GM18508 (cell line): ENCODE measurements around the gene STXBP2.

Source experiments
- ATAC-seq: cut with Tn5 transposase; IDR thresholded peaks from one replicate; pipeline ENCODE4 v1.9.1; 2021; ENCODE audit warnings: moderate number of reproducible peaks; ENCODE audit not compliant: insufficient read depth, unreplicated experiment

The STXBP2 gene

DNA sequence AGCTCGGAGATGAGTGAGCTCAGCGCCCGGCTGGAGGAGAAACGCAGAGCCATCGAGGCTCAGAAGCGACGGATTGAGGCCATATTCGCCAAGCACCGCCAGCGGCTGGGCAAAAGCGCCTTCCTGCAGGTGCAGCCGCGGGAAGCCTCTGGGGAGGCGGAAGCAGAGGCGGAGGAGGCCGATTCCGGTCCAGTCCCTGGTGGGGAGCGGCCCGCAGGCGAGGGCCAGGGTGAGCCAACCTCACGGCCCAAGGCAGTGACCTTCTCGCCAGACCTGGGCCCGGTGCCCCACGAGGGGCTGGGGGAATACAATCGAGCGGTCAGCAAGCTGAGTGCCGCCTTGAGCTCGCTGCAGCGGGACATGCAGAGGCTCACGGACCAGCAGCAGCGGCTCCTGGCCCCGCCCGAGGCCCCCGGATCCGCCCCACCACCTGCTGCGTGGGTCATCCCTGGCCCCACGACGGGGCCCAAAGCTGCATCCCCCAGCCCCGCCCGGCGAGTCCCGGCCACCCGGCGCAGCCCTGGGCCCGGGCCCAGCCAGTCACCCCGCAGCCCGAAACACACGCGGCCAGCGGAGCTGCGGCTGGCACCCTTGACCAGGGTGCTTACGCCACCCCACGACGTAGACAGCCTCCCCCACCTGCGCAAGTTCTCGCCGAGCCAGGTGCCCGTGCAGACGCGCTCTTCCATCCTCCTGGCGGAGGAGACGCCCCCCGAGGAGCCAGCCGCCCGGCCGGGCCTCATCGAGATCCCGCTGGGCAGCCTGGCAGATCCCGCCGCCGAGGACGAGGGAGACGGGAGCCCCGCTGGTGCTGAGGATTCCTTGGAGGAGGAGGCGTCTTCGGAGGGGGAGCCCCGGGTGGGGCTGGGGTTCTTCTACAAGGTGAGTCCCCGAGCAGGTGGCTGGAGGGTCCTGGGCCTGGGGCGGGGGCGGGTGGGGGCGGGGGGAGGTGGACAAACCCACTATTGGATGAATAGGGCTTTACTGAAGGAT, 24.3 kb upstream of the STXBP2 start:
- no peak for ATAC-seq

DNA sequence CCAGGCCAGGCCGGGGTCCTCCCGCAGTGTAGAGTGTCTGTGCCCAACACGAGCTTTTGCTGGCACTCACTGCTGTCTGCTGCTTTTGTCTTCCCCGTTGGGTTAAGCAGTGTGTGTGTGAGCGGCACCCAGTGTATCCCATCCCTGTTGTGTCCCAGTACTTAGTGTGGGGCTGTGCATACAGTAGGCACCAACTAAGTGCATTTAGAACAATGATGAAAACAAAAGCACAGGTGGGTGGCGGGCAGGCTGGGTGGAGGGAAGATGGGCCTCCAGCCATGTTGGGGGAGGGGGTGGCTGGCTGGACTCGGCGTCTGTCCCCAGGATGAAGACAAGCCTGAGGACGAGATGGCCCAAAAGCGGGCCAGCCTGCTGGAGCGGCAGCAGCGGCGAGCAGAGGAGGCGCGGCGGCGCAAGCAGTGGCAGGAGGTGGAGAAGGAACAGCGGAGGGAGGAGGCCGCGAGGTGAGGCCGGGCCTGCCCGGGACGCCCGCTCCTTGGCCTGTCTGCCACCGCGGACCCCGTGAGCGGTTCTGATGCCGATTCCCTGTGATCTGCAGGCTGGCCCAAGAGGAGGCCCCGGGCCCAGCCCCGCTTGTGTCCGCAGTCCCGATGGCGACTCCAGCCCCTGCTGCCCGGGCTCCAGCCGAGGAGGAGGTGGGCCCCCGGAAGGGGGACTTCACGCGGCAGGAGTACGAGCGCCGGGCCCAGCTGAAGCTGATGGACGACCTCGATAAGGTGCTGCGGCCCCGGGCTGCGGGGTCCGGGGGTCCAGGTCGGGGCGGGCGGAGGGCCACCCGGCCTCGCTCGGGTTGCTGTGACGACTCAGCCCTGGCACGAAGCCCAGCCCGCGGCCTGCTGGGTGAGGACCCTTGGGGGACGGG, 21.8 kb upstream of the STXBP2 start:
- ATAC-seq, result no peak

DNA sequence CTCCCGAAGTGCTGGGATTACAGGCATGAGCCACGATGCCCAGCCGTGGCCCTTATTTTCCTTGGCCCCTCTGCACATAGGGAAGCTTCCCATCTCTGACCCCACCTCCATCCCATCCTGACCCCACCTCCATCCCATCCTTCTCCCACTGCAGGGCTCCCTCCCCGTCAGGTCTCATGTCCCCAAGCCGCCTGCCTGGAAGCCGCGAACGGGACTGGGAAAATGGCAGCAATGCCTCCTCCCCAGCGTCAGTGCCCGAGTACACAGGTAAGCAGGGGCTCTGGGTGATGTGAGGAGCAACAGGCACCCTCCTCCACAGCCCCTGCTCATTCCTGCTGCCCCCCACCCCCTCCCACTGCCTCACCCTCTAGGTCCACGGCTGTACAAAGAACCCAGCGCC, 19.7 kb upstream of the STXBP2 start:
- ATAC-seq, result no peak

DNA sequence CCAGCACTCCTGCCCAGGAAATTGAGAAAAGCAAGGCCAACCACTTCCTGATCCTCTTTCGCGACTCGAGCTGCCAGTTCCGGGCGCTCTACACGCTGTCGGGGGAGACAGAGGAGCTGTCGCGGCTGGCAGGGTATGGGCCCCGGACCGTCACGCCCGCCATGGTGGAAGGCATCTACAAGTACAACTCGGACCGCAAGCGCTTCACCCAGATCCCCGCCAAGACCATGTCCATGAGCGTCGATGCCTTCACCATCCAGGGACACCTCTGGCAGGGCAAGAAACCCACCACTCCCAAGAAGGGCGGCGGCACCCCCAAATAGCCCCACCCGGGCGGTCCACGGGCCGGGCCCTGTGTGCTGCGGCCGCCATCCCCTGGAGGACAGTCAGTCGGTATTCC, 19.2 kb upstream of the STXBP2 start:
- ATAC-seq, result no peak

DNA sequence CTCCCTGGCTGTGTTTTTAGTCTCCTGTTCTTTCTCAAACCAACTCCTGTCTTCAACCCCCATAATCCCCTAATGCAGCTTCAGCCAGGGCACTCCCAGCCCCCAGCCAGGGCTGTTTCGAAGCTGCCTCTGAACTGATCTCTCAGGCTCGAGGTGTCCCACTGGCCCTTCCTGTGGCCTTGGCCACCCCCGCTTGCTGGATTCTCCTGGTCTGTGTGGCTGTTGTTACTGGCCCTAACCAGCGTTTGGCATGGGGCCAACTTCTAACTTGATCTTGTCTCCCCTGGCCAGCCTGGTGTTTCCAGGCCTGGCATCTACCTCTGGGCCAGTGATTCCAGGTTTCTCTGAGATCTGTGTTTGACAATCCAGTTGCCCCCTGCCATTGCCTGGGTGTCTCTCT, 18.6 kb upstream of the STXBP2 start:
- ATAC-seq, result no peak

DNA sequence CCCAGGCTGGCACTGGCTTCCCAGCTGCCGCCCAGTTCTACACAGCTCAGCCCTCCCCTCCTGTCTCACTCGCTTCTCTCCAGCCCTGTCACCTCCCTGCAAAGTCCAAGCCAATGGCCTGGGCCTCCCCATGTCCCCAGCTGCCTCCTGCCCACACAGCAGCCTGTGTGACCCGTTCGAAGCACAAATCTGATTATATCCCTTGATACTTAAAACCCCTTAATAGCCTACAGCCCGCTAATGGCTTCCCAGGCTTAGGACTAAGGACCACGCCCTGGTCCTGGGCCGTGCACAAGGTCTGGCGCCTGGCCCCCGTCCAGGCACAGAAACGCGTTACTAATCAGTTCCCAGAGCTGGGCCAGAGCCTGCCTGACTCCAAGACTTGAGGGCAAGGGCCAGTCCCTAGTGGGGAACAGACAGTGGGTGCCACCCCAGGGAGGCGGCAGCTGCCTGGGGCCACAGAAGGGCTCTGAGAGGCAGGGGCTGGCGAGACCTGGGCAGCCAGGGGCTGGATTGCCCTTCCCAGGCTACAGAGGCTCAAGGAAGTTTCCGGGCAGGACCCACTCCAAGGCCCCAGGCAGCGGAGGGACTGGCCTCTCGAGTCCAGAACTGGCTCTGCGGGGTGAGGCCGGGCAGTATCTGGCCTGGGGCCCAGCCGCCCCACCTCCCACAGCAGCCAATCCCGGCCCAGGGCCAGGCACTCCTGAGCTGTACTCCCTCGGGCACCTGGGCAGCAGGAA, 18.0 kb upstream of the STXBP2 start:
- ATAC-seq, result no peak

DNA sequence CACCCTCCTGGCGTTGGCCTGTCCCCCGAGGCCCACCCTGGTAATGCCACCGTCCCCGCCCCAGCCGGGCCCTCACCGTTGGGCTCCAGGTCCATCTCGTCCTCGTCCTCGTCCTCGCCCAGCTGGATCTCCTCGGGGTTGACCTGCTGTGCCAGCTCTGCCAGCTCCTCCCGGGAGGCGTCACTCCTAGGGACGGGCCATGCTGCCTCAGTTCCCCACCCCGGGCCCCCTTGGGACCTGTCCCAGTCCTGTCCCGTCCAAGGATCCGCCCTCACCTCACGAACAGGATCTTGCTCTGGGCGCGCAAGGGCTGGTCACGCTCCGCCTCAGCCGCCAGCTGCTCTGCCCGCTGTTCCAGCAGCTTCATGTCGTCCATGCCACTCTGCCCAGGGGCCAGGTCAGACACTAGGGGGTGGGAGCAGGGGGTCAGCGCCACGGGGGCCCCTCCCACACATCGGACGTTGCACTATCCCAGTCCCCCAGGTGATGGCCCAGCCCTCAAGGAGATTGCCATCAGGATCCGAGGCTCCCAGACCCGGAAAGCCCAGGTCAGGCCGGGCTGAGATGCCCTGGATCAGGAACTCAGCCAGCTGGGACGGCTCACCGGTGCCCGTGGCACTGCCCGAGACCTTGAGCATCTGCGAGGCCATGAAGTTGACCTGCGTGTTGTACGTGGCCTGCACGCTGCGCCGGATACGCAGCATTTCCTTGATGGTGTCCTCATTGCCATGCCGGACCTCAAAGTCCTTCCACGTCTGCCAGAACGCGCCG, 17.1 kb upstream of the STXBP2 start:
- no peak for ATAC-seq

DNA sequence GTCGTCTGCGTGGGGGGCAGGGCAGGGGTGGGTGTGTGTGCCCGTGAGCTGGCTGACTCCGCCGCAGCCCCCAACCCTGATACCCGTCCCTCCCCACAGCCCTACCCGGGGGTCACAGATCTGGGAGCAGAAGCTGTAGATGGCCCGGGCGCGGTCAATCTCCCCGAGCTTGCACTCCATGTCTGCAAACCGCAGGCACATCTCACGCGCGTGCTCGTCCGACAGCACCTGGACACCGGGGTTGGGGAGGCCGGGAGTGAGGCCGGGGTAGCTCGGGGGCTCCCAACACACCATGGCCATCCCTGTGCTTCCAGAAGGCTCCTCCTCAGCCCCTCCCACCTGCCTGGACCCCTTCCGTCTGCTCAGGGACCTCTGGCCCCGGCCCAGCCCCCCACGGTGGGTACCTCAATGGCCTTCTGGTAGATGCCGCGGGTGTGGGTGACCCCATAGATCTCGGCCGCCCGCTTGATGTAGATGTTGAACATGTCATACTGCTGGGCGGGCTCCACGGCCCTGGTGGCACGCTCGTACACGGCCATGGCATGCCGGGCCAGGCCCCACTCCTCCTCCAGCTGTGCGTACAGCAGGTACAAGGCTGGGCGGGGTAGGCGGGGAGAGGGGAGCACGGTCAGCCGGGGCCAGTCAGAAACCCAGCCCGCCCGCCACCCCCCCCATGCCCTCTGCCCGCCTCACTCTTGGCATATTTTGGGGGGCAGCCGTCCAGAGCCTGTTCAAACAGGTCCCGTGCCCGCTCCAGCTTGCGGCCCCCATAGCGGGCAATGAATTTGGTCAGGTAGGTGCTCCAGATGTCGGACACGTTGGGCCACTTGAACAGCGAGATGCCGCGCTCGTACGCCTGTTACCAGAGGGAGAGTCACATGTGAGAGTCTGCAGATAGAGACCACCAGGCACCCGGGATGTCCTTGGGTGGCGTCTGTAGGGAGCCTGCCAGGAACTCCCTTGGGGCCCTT, 16.2 kb upstream of the STXBP2 start:
- no peak for ATAC-seq

DNA sequence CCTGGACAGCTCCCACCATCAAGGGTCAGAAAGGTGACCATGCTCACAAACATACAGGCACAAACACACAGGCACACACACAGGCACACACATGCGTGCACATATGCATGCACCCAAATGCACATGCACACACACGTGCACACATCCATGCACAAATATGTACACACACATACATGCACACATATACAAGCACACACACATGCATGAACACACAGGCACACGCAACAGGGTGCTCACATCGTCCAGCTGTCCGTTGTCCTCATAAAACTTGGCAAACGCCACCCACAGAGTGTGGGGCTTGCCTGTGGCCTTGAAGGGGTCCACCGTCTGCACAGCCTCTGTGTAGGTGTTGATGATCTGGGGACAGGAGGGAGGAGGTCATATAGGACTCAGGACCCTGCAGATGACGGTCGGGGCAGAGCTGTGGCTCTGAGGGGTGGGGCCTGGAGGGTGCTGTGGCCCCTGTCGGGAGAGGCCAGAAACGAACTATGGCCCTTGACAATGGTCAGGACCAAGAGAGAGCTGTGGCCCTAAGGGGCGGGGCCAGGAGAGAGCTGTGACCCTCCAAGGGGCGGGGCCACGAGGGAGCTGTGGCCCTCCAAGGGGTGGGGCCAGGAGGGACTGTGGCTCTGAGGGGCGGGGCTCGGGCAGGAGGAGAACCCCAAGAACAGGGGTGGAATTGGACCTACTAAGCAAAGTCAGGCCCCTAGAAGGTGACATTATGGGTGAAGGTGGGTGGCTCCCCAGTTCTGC, 13.8 kb upstream of the STXBP2 start:
- ATAC-seq, result no peak

DNA sequence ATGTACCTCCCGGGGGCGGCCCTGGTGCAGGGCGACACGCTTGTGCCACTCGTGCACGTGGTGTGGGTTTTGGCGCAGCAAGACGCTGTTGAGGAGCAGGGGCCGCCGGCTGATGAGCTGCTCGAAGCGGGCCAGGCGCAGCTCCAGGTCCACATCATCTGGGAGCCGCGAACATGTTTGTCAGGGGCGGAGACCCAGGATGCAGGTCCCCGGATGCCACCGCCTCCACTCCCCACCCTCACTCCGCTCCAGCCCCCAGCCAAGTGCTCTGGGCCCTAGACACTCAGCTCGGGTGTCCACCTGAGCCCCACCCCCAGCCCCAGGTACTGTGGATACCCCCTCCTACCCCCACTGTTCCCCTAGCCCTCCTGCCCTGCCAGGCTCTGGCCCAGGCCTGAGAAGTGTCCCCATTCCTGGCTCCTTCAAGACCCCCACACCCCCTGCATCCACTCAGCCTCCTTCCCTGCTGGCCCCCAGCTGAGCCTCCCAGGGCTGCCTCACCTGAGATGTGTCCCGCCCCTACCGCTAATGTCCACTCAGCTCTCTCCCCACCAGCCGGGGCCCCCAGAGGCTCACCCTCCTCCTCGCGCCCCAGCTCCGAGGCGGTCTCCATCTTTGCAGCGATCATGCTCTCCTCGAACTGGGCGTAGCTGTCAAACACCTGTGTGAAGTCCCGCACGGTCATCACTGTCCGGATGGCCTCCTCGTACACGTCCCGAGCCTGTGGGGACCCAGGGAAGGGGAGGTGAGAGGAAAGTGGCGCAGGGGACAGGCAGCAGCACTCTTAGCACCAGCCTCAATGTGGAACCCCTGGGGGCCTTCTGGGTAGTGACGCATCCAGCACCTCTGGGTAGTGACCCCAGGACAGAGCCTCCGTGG, 12.9 kb upstream of the STXBP2 start:
- ATAC-seq, result no peak

DNA sequence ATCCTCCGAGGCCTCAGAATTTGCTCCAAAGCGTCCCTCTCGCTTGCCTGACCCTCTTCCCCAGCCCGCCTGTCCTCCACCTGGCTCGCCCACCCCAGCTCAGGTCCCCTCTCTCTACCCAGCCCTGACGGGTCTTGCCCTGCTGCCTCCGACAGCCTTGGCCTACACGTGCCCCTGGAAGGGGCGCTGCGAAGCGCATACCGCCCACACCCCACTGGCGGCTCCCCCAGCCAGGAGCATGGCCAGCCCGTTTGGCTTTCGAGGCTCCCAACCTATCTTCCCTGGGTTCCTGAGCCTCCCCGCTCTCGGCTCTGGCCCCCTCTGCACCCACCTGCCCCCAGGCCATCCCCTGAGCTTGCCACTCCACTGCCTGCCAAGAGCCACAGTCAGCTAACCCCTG, 12.1 kb upstream of the STXBP2 start:
- no peak for ATAC-seq

DNA sequence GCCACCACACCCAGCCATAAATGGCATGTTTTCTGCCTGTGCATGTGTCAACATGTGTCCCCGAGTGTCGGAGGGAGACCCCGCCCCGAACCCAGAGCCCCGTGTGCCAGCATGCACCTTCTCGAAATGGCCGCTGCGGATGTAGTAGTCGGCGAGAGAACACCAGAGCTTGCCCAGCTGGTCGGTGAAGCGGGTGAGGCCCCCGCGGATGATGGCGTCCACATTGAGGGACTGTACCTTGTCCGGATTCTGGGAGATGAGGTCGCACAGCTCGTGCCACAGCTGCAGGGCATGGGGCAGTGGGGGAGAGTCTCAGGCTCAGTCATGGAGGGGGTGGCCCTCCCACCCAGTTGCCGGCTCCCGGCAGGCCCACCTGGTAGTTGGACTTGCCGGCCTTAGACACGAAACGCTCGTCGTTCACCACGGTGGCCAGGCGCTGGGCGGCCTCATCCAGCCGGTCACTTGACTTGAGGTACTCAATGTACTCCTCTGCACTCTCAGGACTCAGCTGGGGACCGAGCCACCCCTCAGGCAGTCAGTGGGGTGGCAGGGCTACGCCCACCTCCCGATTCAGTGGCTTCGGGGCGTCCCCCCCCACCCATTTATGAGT, 11.0 kb upstream of the STXBP2 start:
- ATAC-seq, result no peak

DNA sequence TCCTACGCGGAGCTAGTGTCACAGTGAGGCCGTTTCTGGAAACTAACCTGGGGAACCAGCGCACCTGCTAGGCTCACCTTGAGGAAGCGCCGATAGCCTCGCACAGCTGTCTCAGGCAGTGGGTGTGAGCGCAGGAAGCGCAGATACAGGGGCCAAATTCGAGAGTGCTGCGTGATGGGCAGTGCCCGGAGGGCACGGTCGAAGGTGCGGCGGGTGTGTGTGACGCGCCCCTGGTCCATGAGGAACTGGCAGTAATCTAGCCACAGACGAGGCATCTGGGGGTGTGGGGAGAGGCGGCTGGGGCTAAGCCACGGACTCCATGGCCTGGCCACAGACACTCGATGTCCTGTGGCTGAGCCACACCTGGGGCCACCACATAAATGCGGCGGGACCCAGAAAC, 9.7 kb upstream of the STXBP2 start:
- ATAC-seq, result no peak

DNA sequence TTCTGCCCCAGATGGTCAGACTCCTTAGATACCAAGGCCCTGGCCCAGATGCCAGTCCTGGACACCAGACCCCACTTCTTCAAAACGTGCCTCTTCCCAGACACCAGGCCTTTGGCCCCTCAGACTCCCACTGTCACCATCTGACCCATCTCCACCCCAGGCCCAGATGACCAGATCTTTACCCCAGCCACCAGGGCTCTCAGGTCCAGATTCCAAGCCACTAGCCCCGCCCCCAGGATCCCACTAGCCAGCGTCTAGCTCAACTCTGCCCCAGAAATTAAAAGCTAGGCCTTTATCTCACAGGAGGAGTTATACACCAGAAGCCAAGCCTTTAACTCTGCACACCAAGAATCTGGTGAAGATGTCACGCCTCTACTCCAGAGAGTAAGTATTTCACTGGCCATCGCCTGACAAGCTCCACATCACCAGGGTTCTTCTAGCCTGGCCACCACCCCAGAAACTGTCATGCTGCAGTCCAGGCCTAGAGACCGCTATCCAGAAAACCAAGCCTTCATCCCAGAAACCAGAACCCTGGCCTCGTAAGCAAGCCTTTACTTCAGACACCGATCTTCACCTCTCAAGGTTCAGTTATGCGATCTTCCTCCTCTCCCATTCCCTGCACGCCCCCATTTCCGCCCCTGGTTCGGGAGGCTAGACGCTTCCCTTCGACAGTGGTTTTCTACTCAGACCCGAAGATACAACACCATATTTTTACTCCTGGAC, 8.2 kb upstream of the STXBP2 start:
- ATAC-seq, result no peak

DNA sequence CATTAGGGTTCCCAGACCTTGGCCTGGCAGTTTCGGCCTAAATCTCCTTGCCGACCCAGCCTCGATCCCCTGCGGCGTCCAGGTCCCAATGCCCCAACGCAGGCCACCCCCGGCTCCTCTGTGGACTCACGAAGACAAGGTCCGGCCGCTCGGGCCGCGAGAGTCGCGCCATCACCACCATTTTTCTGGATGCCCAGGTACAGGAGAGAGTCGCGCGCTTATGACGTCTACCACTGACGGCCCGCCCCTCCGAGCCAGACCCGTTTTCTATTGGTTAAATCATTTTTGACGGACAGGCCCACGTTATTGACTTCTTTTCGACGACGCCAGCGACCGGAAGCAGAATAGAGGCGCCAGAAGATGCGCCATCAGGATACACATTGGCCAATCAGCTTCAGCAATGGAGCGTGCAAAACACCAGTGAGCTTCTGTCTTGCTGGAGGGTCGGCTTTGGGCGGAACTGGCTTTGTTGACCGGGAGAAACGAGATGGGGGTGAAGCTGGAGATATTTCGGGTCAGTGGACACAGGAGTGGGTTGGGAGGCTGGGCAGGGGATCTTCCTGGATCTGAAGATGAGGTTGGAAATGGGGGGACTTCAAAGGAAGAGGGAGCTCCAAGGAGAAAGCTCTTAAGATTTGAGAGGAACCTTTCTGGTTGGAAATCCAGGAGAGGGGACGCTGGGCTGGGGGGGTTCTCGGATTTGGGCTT, 7.4 kb upstream of the STXBP2 start, which contains the start of the genes PET100 and XAB2:
Gene PET100, plus strand, starts transcription at position 447 of the 708 bp plus-strand sequence. Its CDS starts 41 bp downstream, at position 488.
Gene XAB2, minus strand, starts transcription at position 199 of the 708 bp plus-strand sequence. Its CDS starts 18 bp downstream, at position 181.
- ATAC-seq, result peak; percentile 77
